Measurements from ENCODE around the gene CFAP119. TPM values are rescaled to one million over a fixed set of nuclear protein-coding genes. Genes with fewer than 3 reads are reported as not detected.
"Not testable (repeated sequence)": the region's sequence is repeated elsewhere in the genome, so short reads cannot be mapped to it uniquely, and the experiment has no call there.

The CFAP119 gene
- polyA plus RNA-seq = 1 to 10 TPM; 1.5 to 3.8 (median 1.6) TPM

DNA sequence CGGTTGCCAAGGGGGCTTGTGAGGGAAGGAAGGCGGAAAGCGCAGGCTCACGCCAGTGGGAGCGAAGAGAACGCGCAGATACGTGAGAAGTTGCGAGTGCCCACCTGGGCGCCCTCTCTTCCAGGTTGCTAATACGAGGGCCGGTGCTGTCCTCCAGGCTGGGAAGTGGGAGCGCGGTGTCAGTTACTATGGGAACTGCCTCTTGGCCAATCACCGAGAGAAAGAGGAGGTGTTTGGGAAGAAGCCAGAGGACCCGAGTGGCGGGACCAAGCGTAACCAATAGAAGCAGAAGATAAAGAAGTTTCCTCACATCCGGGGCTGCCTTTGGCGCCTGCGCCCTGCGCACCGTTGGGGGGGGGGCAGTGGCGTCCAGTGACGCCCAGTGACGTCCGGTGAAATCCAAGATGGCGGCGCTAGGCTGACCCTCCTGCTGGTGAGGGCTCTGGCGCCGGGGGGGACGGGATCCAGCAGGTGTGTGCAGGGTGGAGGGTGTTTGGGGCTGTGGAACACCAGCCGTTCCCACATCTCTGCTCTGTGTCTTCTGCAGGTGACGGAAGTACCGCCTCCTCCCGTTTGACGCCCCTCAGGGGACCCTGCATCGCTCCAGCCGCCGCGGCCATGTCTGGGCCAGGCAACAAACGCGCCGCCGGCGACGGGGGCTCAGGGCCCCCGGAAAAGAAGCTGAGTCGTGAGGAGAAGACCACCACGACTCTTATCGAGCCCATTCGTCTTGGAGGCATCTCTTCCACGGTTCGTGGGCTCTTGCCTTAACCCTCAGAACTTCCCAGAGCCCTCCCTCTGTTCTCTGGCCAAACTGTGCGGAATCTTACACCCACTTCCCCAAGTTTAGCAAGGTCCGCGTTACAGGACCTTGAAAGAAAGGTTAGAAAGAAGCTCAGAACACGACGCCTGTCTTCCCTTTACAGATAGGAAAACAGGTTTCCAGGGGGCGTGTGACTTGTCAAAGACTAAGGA lies at the start of gene CFAP119, which contains the start of gene RNF40:
TSS of gene CFAP119 (minus strand) at position 135 of the 975 bp plus-strand sequence. CDS start 314 bp downstream, outside the sequence.
TSS of gene RNF40 (plus strand) at position 395 of the 975 bp plus-strand sequence. CDS start at position 619, 224 bp downstream.
- H3K27ac ChIP-seq (ENCODE audit: low read depth, low read length) = peak within 1 kb of the TSS; percentile 53
- 0 to 1% (median 1%) methylated on average over 55 to 60 of the region's 60 CpGs for WGBS, 3 donors

- not testable (repeated sequence) for H3K27ac ChIP-seq (ENCODE audit: low read depth, low read length)
- 82 to 84% (median 84%) methylated on average over 5 of the region's 5 CpGs for WGBS, 3 donors
Measured at GRCh38 chr16:30809675-30810074, 47.8 kb upstream of the CFAP119 start.

GRCh38 chr16:30808890-30809426 lies 47.1 kb upstream of the CFAP119 start:
- 58 to 68% (median 63%) methylated on average over 5 of the region's 5 CpGs for WGBS, 3 donors
- H3K27ac ChIP-seq (ENCODE audit: low read depth, low read length) = not testable (repeated sequence)

- 78 to 98% (median 80%) methylated on average over 5 of the region's 5 CpGs for WGBS, 3 donors
- H3K27ac ChIP-seq (ENCODE audit: low read depth, low read length) = no peak overlapping the region
Measured at GRCh38 chr16:30808146-30808545, 46.3 kb upstream of the CFAP119 start.

- WGBS, 3 donors = 1 to 2% (median 1%) methylated on average over 61 to 62 of the region's 62 CpGs
Measured at GRCh38 chr16:30805370-30806169, 43.7 kb upstream of the CFAP119 start.

GRCh38 chr16:30805056-30805369 lies 43.2 kb upstream of the CFAP119 start:
- WGBS, 3 donors = 38 to 49% (median 49%) methylated on average over 8 of the region's 8 CpGs
- no peak overlapping the region for H3K27ac ChIP-seq (ENCODE audit: low read depth, low read length)

More at GRCh38 chr16:30805370-30806169, 43.7 kb upstream of the CFAP119 start:
- no peak overlapping the region for H3K27ac ChIP-seq (ENCODE audit: low read depth, low read length)

DNA sequence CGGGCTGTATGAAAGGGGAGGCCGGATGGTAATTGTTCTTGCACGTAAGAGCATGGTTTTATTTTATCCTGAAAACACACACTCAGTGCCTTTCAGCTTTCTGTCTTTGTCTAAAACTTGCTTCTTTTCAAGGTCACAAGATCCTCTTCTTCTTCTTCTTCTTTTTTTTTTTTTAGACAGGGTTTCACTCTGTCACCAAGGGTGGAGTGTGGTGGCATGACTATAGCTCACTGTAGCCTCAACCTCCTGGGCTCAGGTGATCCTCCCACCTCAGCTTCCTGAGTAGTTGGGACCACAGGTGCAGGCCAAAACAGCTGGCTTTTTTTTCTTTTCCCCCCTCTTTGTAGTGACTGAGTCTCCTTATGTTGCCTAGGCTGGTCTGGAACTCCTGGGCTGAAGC lies 41.1 kb upstream of the CFAP119 start:
- H3K27ac ChIP-seq (ENCODE audit: low read depth, low read length) = no peak overlapping the region
- WGBS, 3 donors = 73 to 76% (median 75%) methylated on average over 3 of the region's 3 CpGs

GRCh38 chr16:30797670-30798309 lies 35.9 kb upstream of the CFAP119 start:
- no peak overlapping the region for H3K27ac ChIP-seq (ENCODE audit: low read depth, low read length)
- WGBS, 3 donors = 77 to 81% (median 78%) methylated on average over 8 of the region's 8 CpGs

DNA sequence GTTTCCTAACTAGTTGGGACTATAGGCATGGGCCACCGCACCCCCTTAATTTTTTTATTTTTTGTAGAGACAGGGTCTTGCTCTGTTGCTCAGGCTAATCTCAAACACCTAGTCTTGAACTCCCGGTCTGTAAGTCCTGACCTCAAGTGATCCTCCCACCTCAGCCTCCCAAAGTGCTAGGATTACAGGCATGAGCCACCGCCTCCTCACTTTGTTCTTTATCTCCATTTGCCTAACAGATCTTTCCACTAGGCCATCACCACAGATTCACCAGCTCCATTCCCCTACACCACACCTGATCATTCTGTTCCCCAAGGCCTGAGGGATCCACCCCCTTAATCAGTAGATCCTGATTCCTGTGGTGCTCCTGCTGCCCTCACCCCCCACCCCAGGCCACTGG lies 32.8 kb upstream of the CFAP119 start:
- WGBS, 3 donors = 92 to 96% (median 93%) methylated on average over 3 of the region's 3 CpGs
- H3K27ac ChIP-seq (ENCODE audit: low read depth, low read length) = no peak overlapping the region

DNA sequence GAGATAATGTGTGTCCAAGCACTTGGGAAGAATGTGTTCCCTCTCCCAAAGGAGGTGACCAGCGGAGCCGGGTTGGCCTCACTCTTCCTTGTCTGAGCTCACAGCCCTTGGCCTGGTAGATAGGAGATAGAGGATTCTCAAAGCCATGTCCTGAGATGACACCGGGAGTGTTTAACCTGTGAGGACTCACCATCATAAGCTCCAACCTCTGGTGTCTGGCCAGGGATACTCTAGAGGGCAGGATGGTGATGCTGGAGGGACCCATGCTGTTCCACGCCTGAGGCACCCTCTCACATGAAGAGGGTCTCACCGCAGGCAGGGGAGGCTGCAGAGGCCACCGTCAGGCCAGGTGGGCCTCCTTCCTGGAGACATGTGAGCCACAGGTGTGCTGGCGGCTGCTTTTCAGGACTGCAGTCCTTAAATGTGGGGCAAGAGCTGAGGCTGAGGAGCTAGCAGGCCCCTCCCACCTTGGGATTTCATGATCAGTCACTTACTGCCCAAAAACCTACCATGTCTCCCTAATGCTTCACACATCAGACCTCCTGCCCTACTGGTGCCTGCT lies 31.7 kb upstream of the CFAP119 start:
- H3K27ac ChIP-seq (ENCODE audit: low read depth, low read length) = no peak overlapping the region
- 81 to 89% (median 86%) methylated on average over 7 of the region's 7 CpGs for WGBS, 3 donors

GRCh38 chr16:30787613-30788378 lies 25.9 kb upstream of the CFAP119 start:
- WGBS, 3 donors = 32 to 47% (median 40%) methylated on average over 11 of the region's 11 CpGs
- H3K27ac ChIP-seq (ENCODE audit: low read depth, low read length) = no peak overlapping the region

DNA sequence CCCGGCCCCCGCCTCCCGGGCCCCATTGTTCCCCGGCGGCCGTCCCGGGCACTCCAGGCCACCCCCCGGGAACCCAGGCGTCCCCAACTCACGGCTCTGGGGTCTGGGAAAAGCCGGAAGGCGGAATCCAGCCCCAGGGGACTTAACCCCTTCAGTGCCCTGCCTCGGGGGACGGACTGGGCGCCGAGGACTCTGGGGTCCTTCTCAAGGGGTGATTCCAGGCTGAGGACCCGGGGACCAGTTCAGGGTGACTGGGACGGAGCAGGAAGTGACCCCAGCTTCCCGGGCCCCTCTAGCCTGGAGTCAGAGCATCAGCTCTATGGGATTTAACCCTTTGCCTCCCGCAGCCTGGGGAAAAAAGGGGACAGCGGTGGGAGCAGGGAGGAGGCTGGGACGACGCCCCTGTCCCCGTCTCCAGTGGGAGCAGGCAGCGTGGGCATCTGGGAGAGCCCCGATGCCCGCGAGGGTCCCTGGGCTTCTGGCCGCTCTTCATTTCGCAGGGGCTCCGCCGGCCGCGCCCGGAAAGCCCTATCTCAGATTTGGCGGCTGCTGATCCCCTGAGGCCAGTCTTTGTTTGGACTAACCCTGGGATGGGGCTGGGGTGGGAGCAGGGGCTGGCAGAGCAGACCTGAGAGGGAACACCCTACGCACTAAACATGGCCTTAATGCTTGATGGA lies 25.2 kb upstream of the CFAP119 start, which contains the start of gene ZNF629:
TSS of gene ZNF629 (minus strand) at position 270 of the 677 bp plus-strand sequence. CDS start 2,723 bp downstream, outside the sequence.
- 1% methylated on average over 35 to 37 of the region's 37 CpGs for WGBS, 3 donors

GRCh38 chr16:30786115-30786935 lies 24.5 kb upstream of the CFAP119 start:
- no peak overlapping the region for H3K27ac ChIP-seq (ENCODE audit: low read depth, low read length)
- 3 to 7% (median 5%) methylated on average over 42 to 57 of the region's 57 CpGs for WGBS, 3 donors

More for the DNA sequence above, 25.2 kb upstream of the CFAP119 start, which contains the start of gene ZNF629:
- H3K27ac ChIP-seq (ENCODE audit: low read depth, low read length) = no peak within 1 kb of the TSS

- no peak overlapping the region for H3K27ac ChIP-seq (ENCODE audit: low read depth, low read length)
- 71 to 73% (median 73%) methylated on average over 7 of the region's 7 CpGs for WGBS, 3 donors
Measured at GRCh38 chr16:30785126-30786106, 23.6 kb upstream of the CFAP119 start.

- H3K27ac ChIP-seq (ENCODE audit: low read depth, low read length) = no peak overlapping the region
- WGBS, 3 donors = 84 to 87% (median 87%) methylated on average over 15 to 18 of the region's 18 CpGs
Measured at GRCh38 chr16:30784215-30784614, 22.4 kb upstream of the CFAP119 start.
